Activated B cell treated with CpG ODN at 0.5 μM for 24 hours (primary cell): ENCODE data around the gene DDI2. TPM values are rescaled to one million over a fixed set of nuclear protein-coding genes. Genes with fewer than 3 reads are reported as not detected.

ENCODE experiments used
- ATAC-seq: fragments of 200-7000 bp; cut with Tn5 transposase; one replicate; pipeline ENCODE4 v1.10.0; 2021; ENCODE audit warnings: low read depth, mild to moderate bottlenecking, moderate library complexity
- CTCF ChIA-PET: fragments of 350-600 bp; sonication (Branson Sonifier 250); formaldehyde crosslinking; loops from one replicate; lab custom pipeline; 2021; ENCODE audit warnings: antibody characterized with exemption; lab: Charles Lee
- POLR2A ChIA-PET: fragments of 350-600 bp; sonication (Branson Sonifier 250); formaldehyde crosslinking; loops from one replicate; lab custom pipeline; 2021; ENCODE audit warnings: antibody characterized with exemption; lab: Charles Lee
- DNase-seq: peaks from one replicate; pipeline ENCODE4 v3.0.0; 2022
- H3K27ac Mint-ChIP-seq: one replicate; pipeline ENCODE4 v1.8.0; 2020; ENCODE audit warnings: mixed read lengths
- H3K27me3 Mint-ChIP-seq: one replicate; pipeline ENCODE4 v1.8.0; 2021; ENCODE audit warnings: mixed read lengths
- H3K36me3 Mint-ChIP-seq: one replicate; pipeline ENCODE4 v1.8.0; 2021; ENCODE audit warnings: low read depth, mixed read lengths
- H3K4me1 Mint-ChIP-seq: one replicate; pipeline ENCODE4 v1.8.0; 2021; ENCODE audit warnings: mixed read lengths
- H3K4me3 Mint-ChIP-seq: one replicate; pipeline ENCODE4 v1.8.0; 2020; ENCODE audit warnings: mild to moderate bottlenecking, mixed read lengths
- H3K9me3 Mint-ChIP-seq: one replicate; pipeline ENCODE4 v1.8.0; 2020; ENCODE audit warnings: mixed read lengths
- intact Hi-C: fragments of 100-400 bp; cut with micrococcal nuclease; formaldehyde crosslinking; loops from one replicate; pipeline ENCODE4 v1.15.1; 2024
- total RNA-seq: library from RNA; stranded (reverse); gene quantifications from 2 replicates; pipeline ENCODE4 v1.2.3, GENCODE V29; 2022
- TF ChIP-seq, protein P1 (sequence below): fragments of 200-600 bp; IDR thresholded peaks from one replicate; pipeline ENCODE4 v1.8.0; 2022; ENCODE audit warnings: antibody characterized with exemption, mild to moderate bottlenecking

The DDI2 gene
- total RNA-seq, 1 donor from 2014 or later, result 59.1 TPM

DNA sequence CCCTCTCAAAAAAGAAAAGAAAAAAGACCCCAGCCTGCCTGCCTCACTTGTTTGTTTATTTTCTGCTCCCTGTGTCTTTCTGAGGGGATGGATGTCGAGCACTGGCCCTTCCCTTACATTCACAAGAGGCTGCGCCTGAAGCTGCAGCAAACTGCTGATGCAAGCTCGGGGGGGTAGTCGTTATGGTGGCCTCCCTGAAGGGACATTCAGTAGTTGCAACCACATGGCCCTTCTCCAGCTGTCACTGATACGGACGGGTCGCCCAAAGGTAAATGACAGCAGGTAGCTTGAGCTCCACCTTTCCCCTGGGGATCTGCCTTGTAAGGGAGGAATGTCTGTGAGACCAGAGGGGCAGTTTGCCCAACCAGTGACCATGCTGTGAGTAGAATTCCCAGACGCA, 84.5 kb downstream of the DDI2 start:
- ChIA-PET POLR2A (no interaction called here), CTCF (no interaction called here)
- H3K36me3 Mint-ChIP-seq, result peaks cover 38% of the 10 kb centered on the region
- H3K4me3 Mint-ChIP-seq, result no peak overlapping the region
- DNase-seq, result no peak
- TF ChIP-seq, protein P1, sequence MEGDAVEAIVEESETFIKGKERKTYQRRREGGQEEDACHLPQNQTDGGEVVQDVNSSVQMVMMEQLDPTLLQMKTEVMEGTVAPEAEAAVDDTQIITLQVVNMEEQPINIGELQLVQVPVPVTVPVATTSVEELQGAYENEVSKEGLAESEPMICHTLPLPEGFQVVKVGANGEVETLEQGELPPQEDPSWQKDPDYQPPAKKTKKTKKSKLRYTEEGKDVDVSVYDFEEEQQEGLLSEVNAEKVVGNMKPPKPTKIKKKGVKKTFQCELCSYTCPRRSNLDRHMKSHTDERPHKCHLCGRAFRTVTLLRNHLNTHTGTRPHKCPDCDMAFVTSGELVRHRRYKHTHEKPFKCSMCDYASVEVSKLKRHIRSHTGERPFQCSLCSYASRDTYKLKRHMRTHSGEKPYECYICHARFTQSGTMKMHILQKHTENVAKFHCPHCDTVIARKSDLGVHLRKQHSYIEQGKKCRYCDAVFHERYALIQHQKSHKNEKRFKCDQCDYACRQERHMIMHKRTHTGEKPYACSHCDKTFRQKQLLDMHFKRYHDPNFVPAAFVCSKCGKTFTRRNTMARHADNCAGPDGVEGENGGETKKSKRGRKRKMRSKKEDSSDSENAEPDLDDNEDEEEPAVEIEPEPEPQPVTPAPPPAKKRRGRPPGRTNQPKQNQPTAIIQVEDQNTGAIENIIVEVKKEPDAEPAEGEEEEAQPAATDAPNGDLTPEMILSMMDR, result no peak
- intact Hi-C loops, result no loop called here
- peaks cover 54% of the 10 kb centered on the region for H3K4me1 Mint-ChIP-seq
- no peak for ATAC-seq
- no peaks in the 10 kb centered on the region for H3K9me3 Mint-ChIP-seq
- H3K27ac Mint-ChIP-seq, result no peak overlapping the region
- H3K27me3 Mint-ChIP-seq, result no peaks in the 10 kb centered on the region

DNA sequence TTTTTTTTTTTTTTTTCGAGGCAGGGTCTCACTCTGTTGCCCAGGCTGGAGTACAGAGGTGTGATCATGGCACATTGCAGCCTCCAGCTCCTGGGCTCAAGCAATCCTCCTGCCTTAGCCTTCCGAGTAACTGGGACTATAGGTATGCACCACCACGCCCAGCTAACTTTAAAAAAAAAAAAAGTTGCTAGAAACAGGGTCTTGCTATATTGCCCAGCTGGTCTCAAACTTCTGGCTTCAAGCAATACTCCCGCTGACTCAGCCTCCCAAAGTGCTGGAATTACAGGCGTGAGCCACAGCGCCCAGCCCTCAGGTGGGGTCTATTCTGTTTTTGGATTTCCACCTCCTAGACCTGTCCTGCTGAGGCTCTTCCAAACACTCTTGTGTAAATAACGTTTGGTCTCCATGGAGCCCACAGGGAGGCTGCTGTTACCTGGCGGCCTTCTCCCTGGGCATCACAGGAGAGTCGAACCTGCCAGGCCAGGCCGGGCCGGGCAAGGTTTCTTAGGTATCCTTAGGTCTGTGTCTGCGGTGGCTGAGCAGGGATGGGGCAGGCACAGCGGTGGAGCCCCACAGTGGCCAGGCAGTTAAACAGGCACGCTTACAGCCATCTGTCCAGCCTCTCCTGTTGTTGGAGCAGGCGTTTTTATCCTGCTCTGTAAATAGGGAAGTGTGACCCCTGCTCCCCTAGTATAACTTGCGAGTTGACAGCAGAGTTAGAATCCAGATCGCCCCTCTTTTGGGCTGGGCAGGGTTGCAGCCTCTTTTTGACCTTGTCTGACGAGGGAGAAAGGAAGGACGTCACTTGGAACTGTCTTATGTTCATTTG, 85.7 kb downstream of the DDI2 start:
- peaks cover 40% of the 10 kb centered on the region for H3K36me3 Mint-ChIP-seq
- no peaks in the 10 kb centered on the region for H3K9me3 Mint-ChIP-seq
- no peaks in the 10 kb centered on the region for H3K27me3 Mint-ChIP-seq
- ATAC-seq (no peak), DNase-seq (no peak)
- POLR2A ChIA-PET, result no interaction called here
- TF ChIP-seq, protein P1, result no peak
- no peak overlapping the region for H3K27ac Mint-ChIP-seq
- peaks cover 47% of the 10 kb centered on the region for H3K4me1 Mint-ChIP-seq
- no peak overlapping the region for H3K4me3 Mint-ChIP-seq
- intact Hi-C loops, result no loop called here
- CTCF ChIA-PET, result interaction anchor here (0.6 kb wide), 1 partner anchor 167 kb away, joined by 5 read pairs; no protein-coding TSS in a partner anchor

DNA sequence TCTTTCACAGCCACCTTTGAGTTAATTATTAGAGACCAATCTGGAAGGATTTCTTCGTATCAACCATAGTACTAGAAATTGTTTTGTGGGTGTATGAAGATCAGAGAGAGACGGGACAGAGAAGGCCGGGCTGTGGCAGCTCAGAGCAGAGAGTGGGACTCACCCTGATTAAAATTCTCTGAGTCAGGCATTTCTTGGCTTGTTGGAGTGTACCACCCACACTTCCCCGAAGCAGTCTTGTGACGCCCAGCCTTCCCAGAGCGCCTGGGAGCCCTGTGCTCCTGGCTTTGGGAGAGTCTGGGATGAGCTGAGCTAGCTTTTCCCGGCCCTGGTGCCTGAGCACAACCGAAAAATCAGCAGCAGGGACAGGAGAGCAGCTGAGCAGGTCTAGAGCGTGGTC, 86.3 kb downstream of the DDI2 start:
- no peak overlapping the region for H3K4me3 Mint-ChIP-seq
- H3K36me3 Mint-ChIP-seq, result peaks cover 40% of the 10 kb centered on the region
- H3K27ac Mint-ChIP-seq, result no peak overlapping the region
- TF ChIP-seq, protein P1, result no peak
- intact Hi-C loops, result no loop called here
- ChIA-PET CTCF (no interaction called here), POLR2A (no interaction called here)
- H3K27me3 Mint-ChIP-seq, result no peaks in the 10 kb centered on the region
- no peak for DNase-seq
- H3K9me3 Mint-ChIP-seq, result no peaks in the 10 kb centered on the region
- no peak for ATAC-seq
- H3K4me1 Mint-ChIP-seq, result peaks cover 41% of the 10 kb centered on the region

DNA sequence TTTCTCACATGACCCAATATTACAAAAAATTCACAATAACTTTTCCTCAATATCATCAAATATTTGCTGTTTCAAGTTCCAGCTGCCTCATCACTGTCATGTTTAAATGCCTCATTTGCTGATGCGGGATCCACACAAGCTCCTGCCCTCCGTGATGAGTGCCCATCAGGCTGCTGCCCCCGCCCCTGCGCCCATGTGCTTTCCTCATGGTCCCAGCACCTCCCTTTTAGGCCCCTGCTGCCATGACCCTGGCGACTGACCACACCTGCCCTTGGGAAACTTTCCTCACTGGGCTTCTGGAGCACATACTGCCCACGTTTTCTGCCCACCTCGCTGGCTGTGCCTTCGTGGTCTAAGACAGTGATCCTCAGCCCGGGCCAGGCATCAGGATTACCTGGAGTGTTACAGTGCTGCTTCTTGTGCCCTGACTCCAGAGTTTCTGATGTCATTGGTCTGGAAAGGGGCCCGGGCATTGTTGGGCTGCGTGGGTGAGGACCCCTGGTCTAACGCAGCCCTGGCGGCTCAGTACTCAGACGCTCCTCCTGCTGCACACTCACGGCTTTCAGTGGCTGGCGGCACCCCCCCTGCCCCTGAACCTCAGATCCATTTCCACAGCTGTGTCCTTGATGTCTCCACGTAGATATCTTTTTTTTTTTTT, 87.4 kb downstream of the DDI2 start:
- TF ChIP-seq, protein P1, result no peak
- no peak for DNase-seq
- Mint-ChIP-seq H3K27ac (no peak overlapping the region), H3K9me3 (no peaks in the 10 kb centered on the region), H3K36me3 (peaks cover 42% of the 10 kb centered on the region), H3K4me1 (peaks cover 40% of the 10 kb centered on the region), H3K4me3 (no peak overlapping the region), H3K27me3 (no peaks in the 10 kb centered on the region)
- ATAC-seq, result no peak
- intact Hi-C loops, result no loop called here
- ChIA-PET POLR2A (interaction anchor here (0.6 kb wide), 1 partner anchor 86 kb away, joined by 3 read pairs; no protein-coding TSS in a partner anchor), CTCF (interaction anchor here (0.6 kb wide), 1 partner anchor 37 kb away, joined by 3 read pairs; no protein-coding TSS in a partner anchor)

DNA sequence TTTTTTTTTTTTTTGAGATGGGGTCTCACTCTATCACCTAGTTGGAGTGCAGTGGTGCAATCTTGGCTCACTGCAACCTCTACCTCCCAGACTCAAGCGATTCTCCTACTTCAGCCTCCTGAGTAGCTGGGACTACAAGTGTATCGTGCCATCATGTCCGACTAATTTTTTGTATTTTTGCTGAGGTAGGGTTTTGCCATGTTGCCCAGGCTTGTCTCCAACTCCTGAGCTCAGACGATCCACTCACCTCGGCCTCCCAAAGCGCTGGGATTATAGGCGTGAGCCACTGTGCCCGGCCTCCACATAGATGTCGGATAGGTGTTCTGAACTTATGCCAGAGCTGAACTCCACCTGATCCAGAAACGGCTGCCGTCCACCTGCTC, 87.9 kb downstream of the DDI2 start:
- ChIA-PET CTCF (no interaction called here), POLR2A (no interaction called here)
- H3K36me3 Mint-ChIP-seq, result peaks cover 42% of the 10 kb centered on the region
- intact Hi-C loops, result no loop called here
- no peaks in the 10 kb centered on the region for H3K27me3 Mint-ChIP-seq
- ATAC-seq (no peak), DNase-seq (no peak)
- TF ChIP-seq, protein P1, result no peak
- no peak overlapping the region for H3K4me3 Mint-ChIP-seq
- no peak overlapping the region for H3K27ac Mint-ChIP-seq
- peaks cover 41% of the 10 kb centered on the region for H3K4me1 Mint-ChIP-seq
- no peaks in the 10 kb centered on the region for H3K9me3 Mint-ChIP-seq
